ENCODE results near the gene MAP2K5. TPM values are rescaled to one million over a fixed set of nuclear protein-coding genes. Genes with fewer than 3 reads are reported as not detected.

Gene MAP2K5
- total RNA-seq, 2 donors from 2014 or later: 10.7 to 15.7 TPM

- 63% methylated on average over 2 of the region's 2 CpGs for WGBS
- no peaks in the 10 kb centered on the region for H3K36me3 ChIP-seq
These were observed 172.7 kb downstream of the MAP2K5 start for GRCh38 chr15:67715170-67715569.

GRCh38 chr15:67716171-67716570, 173.7 kb downstream of the MAP2K5 start:
- intact Hi-C loops (cut with DNase I): no loop called here
- Histone ChIP-seq H3K9me3 (no peaks in the 10 kb centered on the region), H3K4me1 (replicated peaks) (no peaks in the 10 kb centered on the region), H3K36me3 (no peaks in the 10 kb centered on the region), H3K27ac (no peak overlapping the region), H3K4me3 (no peak overlapping the region), H3K27me3 (replicated peaks; ENCODE audit: insufficient read depth) (no peaks in the 10 kb centered on the region)
- TF ChIP-seq POLR2A (IDR thresholded peaks at IDR 0.05) (no peak), POLR2AphosphoS5 (IDR thresholded peaks at IDR 0.05) (no peak), CTCF (IDR thresholded peaks at IDR 0.05) (no peak)
- DNase-seq (ENCODE audit: low spot score): no peak
- WGBS: 88% methylated on average over 4 of the region's 4 CpGs

More at GRCh38 chr15:67715170-67715569, 172.7 kb downstream of the MAP2K5 start:
- Histone ChIP-seq H3K27me3 (replicated peaks; ENCODE audit: insufficient read depth) (no peaks in the 10 kb centered on the region), H3K9me3 (no peaks in the 10 kb centered on the region), H3K27ac (no peak overlapping the region), H3K4me1 (replicated peaks) (no peaks in the 10 kb centered on the region), H3K4me3 (no peak overlapping the region)
- no peak for TF ChIP-seq POLR2A (IDR thresholded peaks at IDR 0.05)
- no peak for TF ChIP-seq POLR2AphosphoS5 (IDR thresholded peaks at IDR 0.05)
- TF ChIP-seq CTCF (IDR thresholded peaks at IDR 0.05): no peak
- intact Hi-C loops (cut with DNase I): no loop called here
- DNase-seq (ENCODE audit: low spot score): no peak

- Histone ChIP-seq H3K9me3 (no peaks in the 10 kb centered on the region), H3K4me1 (replicated peaks) (no peaks in the 10 kb centered on the region), H3K4me3 (no peak overlapping the region), H3K36me3 (no peaks in the 10 kb centered on the region), H3K27me3 (replicated peaks; ENCODE audit: insufficient read depth) (no peaks in the 10 kb centered on the region), H3K27ac (no peak overlapping the region)
- 94% methylated on average over 1 of the region's 1 CpG for WGBS
- no peak for TF ChIP-seq CTCF (IDR thresholded peaks at IDR 0.05)
- no peak for TF ChIP-seq POLR2A (IDR thresholded peaks at IDR 0.05)
- no peak for TF ChIP-seq POLR2AphosphoS5 (IDR thresholded peaks at IDR 0.05)
- intact Hi-C loops (cut with DNase I): no loop called here
- DNase-seq (ENCODE audit: low spot score): no peak
These were observed 175.3 kb downstream of the MAP2K5 start for GRCh38 chr15:67717776-67718175.

GRCh38 chr15:67719330-67719959, 176.9 kb downstream of the MAP2K5 start:
- H3K4me3 ChIP-seq: no peak overlapping the region
- no peaks in the 10 kb centered on the region for H3K27me3 ChIP-seq (replicated peaks; ENCODE audit: insufficient read depth)
- no peak for DNase-seq (ENCODE audit: low spot score)
- H3K27ac ChIP-seq: no peak overlapping the region
- no peaks in the 10 kb centered on the region for H3K9me3 ChIP-seq
- TF ChIP-seq POLR2AphosphoS5 (IDR thresholded peaks at IDR 0.05) (no peak), CTCF (IDR thresholded peaks at IDR 0.05) (no peak), POLR2A (IDR thresholded peaks at IDR 0.05) (no peak)
- WGBS: 65% methylated on average over 1 of the region's 1 CpG
- intact Hi-C loops (cut with DNase I): no loop called here
- no peaks in the 10 kb centered on the region for H3K36me3 ChIP-seq
- no peaks in the 10 kb centered on the region for H3K4me1 ChIP-seq (replicated peaks)

- intact Hi-C loops (cut with DNase I): no loop called here
These were observed 178.2 kb downstream of the MAP2K5 start for GRCh38 chr15:67720556-67721175.

More at GRCh38 chr15:67720556-67721175, 178.2 kb downstream of the MAP2K5 start:
- DNase-seq (ENCODE audit: low spot score): no peak
- Histone ChIP-seq H3K27ac (no peak overlapping the region), H3K27me3 (replicated peaks; ENCODE audit: insufficient read depth) (no peaks in the 10 kb centered on the region), H3K4me3 (no peak overlapping the region), H3K4me1 (replicated peaks) (no peaks in the 10 kb centered on the region), H3K9me3 (no peaks in the 10 kb centered on the region), H3K36me3 (no peaks in the 10 kb centered on the region)
- WGBS: 79% methylated on average over 8 of the region's 8 CpGs
- TF ChIP-seq POLR2AphosphoS5 (IDR thresholded peaks at IDR 0.05) (no peak), POLR2A (IDR thresholded peaks at IDR 0.05) (no peak)
